GF-D8 (cell line): ENCODE measurements around the gene OPN1SW.

Experiments used
- DNase-seq: peaks from one replicate; lab custom pipeline; 2025; lab: John Stamatoyannopoulos, UW

OPN1SW gene

GRCh38 chr7:128775744-128776474 is at the start of gene OPN1SW:
Gene OPN1SW (minus strand): TSS chr7:128775794. CDS start chr7:128775781, 13 bp downstream.
- no peak for DNase-seq

- DNase-seq, result no peak
Observed at GRCh38 chr7:128821724-128822123, 46.1 kb upstream of the OPN1SW start.

GRCh38 chr7:128818694-128819093 is 43.1 kb upstream of the OPN1SW start:
- DNase-seq, result no peak

- DNase-seq, result no peak
Observed at GRCh38 chr7:128815289-128815942, 39.8 kb upstream of the OPN1SW start.

GRCh38 chr7:128814499-128814898 is 38.9 kb upstream of the OPN1SW start:
- DNase-seq, result no peak

- peak; percentile 27 for DNase-seq
Observed at GRCh38 chr7:128812514-128813168, 37.0 kb upstream of the OPN1SW start.

- no peak for DNase-seq
Observed at GRCh38 chr7:128811631-128812430, 36.2 kb upstream of the OPN1SW start.

- no peak for DNase-seq
Observed at GRCh38 chr7:128810997-128811396, 35.4 kb upstream of the OPN1SW start.

GRCh38 chr7:128810473-128810872 is 34.9 kb upstream of the OPN1SW start:
- no peak for DNase-seq

GRCh38 chr7:128809363-128809762 is 33.8 kb upstream of the OPN1SW start:
- DNase-seq, result no peak

- DNase-seq, result no peak
Observed at GRCh38 chr7:128807191-128807590, 31.6 kb upstream of the OPN1SW start.

- no peak for DNase-seq
Observed at GRCh38 chr7:128805225-128805624, 29.6 kb upstream of the OPN1SW start.

GRCh38 chr7:128804484-128804883 is 28.9 kb upstream of the OPN1SW start:
- DNase-seq, result no peak

- no peak for DNase-seq
Observed at GRCh38 chr7:128801667-128802418, 26.2 kb upstream of the OPN1SW start.

GRCh38 chr7:128801003-128801402 is 25.4 kb upstream of the OPN1SW start:
- DNase-seq, result no peak

GRCh38 chr7:128800567-128800966 is 25.0 kb upstream of the OPN1SW start:
- no peak for DNase-seq

GRCh38 chr7:128799451-128799850 is 23.9 kb upstream of the OPN1SW start:
- DNase-seq, result no peak

- DNase-seq, result no peak
Observed at GRCh38 chr7:128796327-128796726, 20.7 kb upstream of the OPN1SW start.

GRCh38 chr7:128795129-128795528 is 19.5 kb upstream of the OPN1SW start:
- DNase-seq, result no peak

GRCh38 chr7:128794436-128794835 is 18.8 kb upstream of the OPN1SW start:
- DNase-seq, result no peak

GRCh38 chr7:128794020-128794419 is 18.4 kb upstream of the OPN1SW start:
- DNase-seq, result no peak

- no peak for DNase-seq
Observed at GRCh38 chr7:128793181-128793547, 17.6 kb upstream of the OPN1SW start.
